Stomach (tissue), 4 donors: ENCODE data around the gene AGTR1.

Experiments
- CTCF ChIP-seq, 7 experiments: fragments of 450-650 bp in 4 of 7; fragments of 200-600 bp in 3 of 7; sonication (generic) in 3 of 7; IDR thresholded peaks; one replicate each; pipeline ENCODE4 v1.5.1; 2016 to 2019; ENCODE audit warnings: antibody characterized with exemption in 7 of 7, control low read depth in 2 of 7, mild to moderate bottlenecking in 1 of 7
- POLR2A ChIP-seq, 4 donors: fragments of 450-650 bp; IDR thresholded peaks; one replicate each; pipeline ENCODE4 v1.6.1; 2016; ENCODE audit warnings: antibody characterized with exemption in 4 of 4, control low read depth in 2 of 4, mild to moderate bottlenecking in 1 of 4, moderate library complexity in 1 of 4
- POLR2AphosphoS5 ChIP-seq, 3 donors: sonication (generic); formaldehyde crosslinking; IDR thresholded peaks; one replicate each; pipeline ENCODE4 v1.6.1; 2016; ENCODE audit warnings: antibody characterized with exemption in 3 of 3

- TF ChIP-seq CTCF (IDR thresholded peaks at IDR 0.05) (no peak), POLR2A (IDR thresholded peaks at IDR 0.05) (no peak), POLR2AphosphoS5 (IDR thresholded peaks at IDR 0.05) (no peak)
Observed at GRCh38 chr3:148709560-148710253, 12.0 kb downstream of the AGTR1 start.
